WTC11 (cell line): ENCODE data around the gene MRPS15. TPM values are rescaled to one million over a fixed set of nuclear protein-coding genes. Genes with fewer than 3 reads are reported as not detected.

Experiments
- ATAC-seq: fragments of 200-7000 bp; cut with Tn5 transposase; 2 replicates; pipeline ENCODE4 v1.10.0; 2021; ENCODE audit warnings: mild to moderate bottlenecking, moderate library complexity
- Bru-seq: library from RNA; stranded (reverse); fragments of 400-500 nt; gene quantifications from one replicate; lab custom pipeline; 2021; lab: Mats Ljungman, UMichigan
- CTCF ChIA-PET: fragments of 300-600 bp; sonication (Branson Sonifier 250); formaldehyde crosslinking; loops from one replicate; lab custom pipeline; 2021; ENCODE audit warnings: antibody characterized with exemption; lab: Charles Lee
- POLR2A ChIA-PET: fragments of 350-600 bp; sonication (Branson Sonifier 250); formaldehyde crosslinking; loops from one replicate; lab custom pipeline; 2021; ENCODE audit warnings: antibody characterized with exemption; lab: Charles Lee
- DNase-seq: peaks from one replicate; pipeline ENCODE4 v3.0.0; 2021; ENCODE audit warnings: low spot score
- H3K27ac Mint-ChIP-seq: 2 replicates; pipeline ENCODE4 v1.8.0; 2021; ENCODE audit warnings: mixed read lengths
- H3K27me3 Mint-ChIP-seq: 2 replicates; pipeline ENCODE4 v1.8.0; 2021; ENCODE audit warnings: low read depth, mild to moderate bottlenecking, moderate library complexity, mixed read lengths
- H3K36me3 Mint-ChIP-seq: 2 replicates; pipeline ENCODE4 v1.8.0; 2021; ENCODE audit warnings: mixed read lengths
- H3K4me1 Mint-ChIP-seq: 2 replicates; pipeline ENCODE4 v1.8.0; 2022; ENCODE audit warnings: mixed read lengths
- H3K4me3 Mint-ChIP-seq: 2 replicates; pipeline ENCODE4 v1.8.0; 2021; ENCODE audit warnings: mild to moderate bottlenecking, moderate library complexity, mixed read lengths
- H3K9me3 Mint-ChIP-seq: 2 replicates; pipeline ENCODE4 v1.8.0; 2021; ENCODE audit warnings: mixed read lengths
- ATF3 ChIP-seq: sonication (generic); formaldehyde crosslinking; conservative IDR thresholded peaks from 2 replicates; pipeline ENCODE4 v1.8.1; 2022; ENCODE audit warnings: mild to moderate bottlenecking, missing genetic modification reagents
- CBFB ChIP-seq: sonication (generic); formaldehyde crosslinking; IDR thresholded peaks from 2 replicates; pipeline ENCODE4 v1.8.1; 2022; ENCODE audit warnings: mild to moderate bottlenecking, low read depth, missing genetic modification reagents
- CREB1 ChIP-seq: sonication (generic); formaldehyde crosslinking; IDR thresholded peaks from 2 replicates; pipeline ENCODE4 v1.8.0; 2023; ENCODE audit warnings: mild to moderate bottlenecking, missing genetic modification reagents
- CREM ChIP-seq: sonication (generic); formaldehyde crosslinking; IDR thresholded peaks from 2 replicates; pipeline ENCODE4 v1.8.1; 2022; ENCODE audit warnings: mild to moderate bottlenecking, missing genetic modification reagents, moderate library complexity
- ELF4 ChIP-seq: sonication (generic); formaldehyde crosslinking; IDR thresholded peaks from 2 replicates; pipeline ENCODE4 v1.8.1; 2022; ENCODE audit warnings: low read depth, mild to moderate bottlenecking, moderate library complexity, missing genetic modification reagents
- EMX1 ChIP-seq: fragments of 250-450 bp; sonication (Bioruptor Pico); IDR thresholded peaks from 2 replicates; pipeline ENCODE4 v1.8.0; 2021; ENCODE audit warnings: mild to moderate bottlenecking
- ESRRA ChIP-seq: sonication (generic); formaldehyde crosslinking; IDR thresholded peaks from 2 replicates; pipeline ENCODE4 v1.8.1; 2022; ENCODE audit warnings: mild to moderate bottlenecking, missing genetic modification reagents, borderline replicate concordance
- ETV6 ChIP-seq: sonication (generic); formaldehyde crosslinking; IDR thresholded peaks from 2 replicates; pipeline ENCODE4 v1.8.1; 2022; ENCODE audit warnings: mild to moderate bottlenecking, missing genetic modification reagents
- FOXK1 ChIP-seq: sonication (generic); formaldehyde crosslinking; IDR thresholded peaks from 2 replicates; pipeline ENCODE4 v1.8.0; 2022; ENCODE audit warnings: mild to moderate bottlenecking, moderate library complexity, missing genetic modification reagents
- GABPB1 ChIP-seq: sonication (generic); formaldehyde crosslinking; IDR thresholded peaks from 2 replicates; pipeline ENCODE4 v1.8.1; 2023; ENCODE audit warnings: mild to moderate bottlenecking, missing genetic modification reagents
- GRHL2 ChIP-seq: fragments of 250-450 bp; sonication (Bioruptor Pico); IDR thresholded peaks from 2 replicates; pipeline ENCODE4 v1.8.0; 2022; ENCODE audit warnings: mild to moderate bottlenecking, moderate library complexity; ENCODE audit not compliant: insufficient replicate concordance, severe bottlenecking
- HMGXB4 ChIP-seq: sonication (generic); formaldehyde crosslinking; IDR thresholded peaks from 2 replicates; pipeline ENCODE4 v1.8.1; 2023; ENCODE audit warnings: mild to moderate bottlenecking, moderate library complexity, missing genetic modification reagents
- IRF1 ChIP-seq: sonication (generic); formaldehyde crosslinking; IDR thresholded peaks from 2 replicates; pipeline ENCODE4 v1.8.0; 2023; ENCODE audit warnings: missing genetic modification reagents
- MAX ChIP-seq: sonication (generic); formaldehyde crosslinking; IDR thresholded peaks from 2 replicates; pipeline ENCODE4 v1.8.0; 2022; ENCODE audit warnings: mild to moderate bottlenecking, missing genetic modification reagents
- MXD4 ChIP-seq: fragments of 250-450 bp; sonication (Bioruptor Pico); IDR thresholded peaks from 2 replicates; pipeline ENCODE4 v1.8.0; 2021; ENCODE audit warnings: mild to moderate bottlenecking, moderate library complexity, borderline replicate concordance
- MYBL2 ChIP-seq: sonication (generic); formaldehyde crosslinking; IDR thresholded peaks from 2 replicates; pipeline ENCODE4 v1.8.1; 2023; ENCODE audit warnings: mild to moderate bottlenecking, moderate library complexity, missing genetic modification reagents
- PREB ChIP-seq: sonication (generic); formaldehyde crosslinking; IDR thresholded peaks from 2 replicates; pipeline ENCODE4 v1.8.1; 2022; ENCODE audit warnings: mild to moderate bottlenecking, missing genetic modification reagents, moderate library complexity, borderline replicate concordance
- SMAD4 ChIP-seq: sonication (generic); formaldehyde crosslinking; IDR thresholded peaks from 2 replicates; pipeline ENCODE4 v1.8.0; 2022; ENCODE audit warnings: mild to moderate bottlenecking, missing genetic modification reagents
- SOX15 ChIP-seq: fragments of 250-450 bp; sonication (Bioruptor Pico); IDR thresholded peaks from 2 replicates; pipeline ENCODE4 v1.9.0; 2021; ENCODE audit warnings: mild to moderate bottlenecking
- SP1 ChIP-seq: sonication (generic); formaldehyde crosslinking; conservative IDR thresholded peaks from 2 replicates; pipeline ENCODE4 v1.8.1; 2022; ENCODE audit warnings: missing genetic modification reagents
- TEAD1 ChIP-seq: sonication (generic); formaldehyde crosslinking; IDR thresholded peaks from 2 replicates; pipeline ENCODE4 v1.8.0; 2022; ENCODE audit warnings: mild to moderate bottlenecking, missing genetic modification reagents
- TEAD4 ChIP-seq: sonication (generic); formaldehyde crosslinking; IDR thresholded peaks from 2 replicates; pipeline ENCODE4 v1.8.0; 2022; ENCODE audit warnings: mild to moderate bottlenecking, missing genetic modification reagents
- USF2 ChIP-seq: sonication (generic); formaldehyde crosslinking; IDR thresholded peaks from 2 replicates; pipeline ENCODE4 v1.8.1; 2023; ENCODE audit warnings: mild to moderate bottlenecking, missing genetic modification reagents, moderate library complexity
- ZBTB21 ChIP-seq: sonication (generic); formaldehyde crosslinking; IDR thresholded peaks from 2 replicates; pipeline ENCODE4 v1.8.1; 2023; ENCODE audit warnings: mild to moderate bottlenecking, missing genetic modification reagents, borderline replicate concordance
- ZNF512 ChIP-seq: sonication (generic); formaldehyde crosslinking; IDR thresholded peaks from 2 replicates; pipeline ENCODE4 v1.8.1; 2022; ENCODE audit warnings: missing genetic modification reagents, borderline replicate concordance
- ZSCAN18 ChIP-seq: fragments of 250-450 bp; sonication (Bioruptor Pico); IDR thresholded peaks from 2 replicates; pipeline ENCODE4 v2.1.2; 2022; ENCODE audit warnings: mild to moderate bottlenecking, moderate library complexity
- long read RNA-seq, 3 experiments: library from RNA in 1 of 3; library from capped mRNA in 1 of 3; library from polyadenylated mRNA in 1 of 3; unstranded in 2 of 3; stranded (forward) in 1 of 3; transcript quantifications; one replicate each; pipeline ENCODE4 v2.0.0, GENCODE V29; 2021
- total RNA-seq: library from RNA; stranded (reverse); gene quantifications from 3 replicates; pipeline ENCODE4 v1.2.3, GENCODE V29; 2021

Gene MRPS15
- total RNA-seq (100.0 to 113 TPM (median 104 TPM) in 3 replicates), Bru-seq, nascent RNA (percentile 85 among the genes with signal in this experiment)
- long read RNA-seq, experiment 1, transcript MRPS15-201 (8 exons, 1,006 nt), result major isoform, 188 of 207 reads
- long read RNA-seq, experiment 1, partial matches to known transcripts, result 4 of 207 reads
- long read RNA-seq, experiment 1, other reads (novel, unspliced or antisense), result 13 of 207 reads
- long read RNA-seq, experiment 2, transcript MRPS15-201 (8 exons, 1,006 nt), result major isoform, 153 of 181 reads
- long read RNA-seq, experiment 2, partial matches to known transcripts, result 8 of 181 reads
- long read RNA-seq, experiment 2, other reads (novel, unspliced or antisense), result 14 of 181 reads
- long read RNA-seq, experiment 3, transcript MRPS15-201 (8 exons, 1,006 nt), result major isoform, 359 of 380 reads
- long read RNA-seq, experiment 3, partial matches to known transcripts, result 1 of 380 reads
- long read RNA-seq, experiment 3, other reads (novel, unspliced or antisense), result 20 of 380 reads

- peak; percentile 86 for ATAC-seq
- Mint-ChIP-seq H3K9me3 (no peaks in the 10 kb centered on the region), H3K4me1 (peaks cover 16% of the 10 kb centered on the region), H3K36me3 (peaks cover 24% of the 10 kb centered on the region), H3K4me3 (peak within 1 kb of the TSS; percentile 94), H3K27me3 (peaks cover 45% of the 10 kb centered on the region), H3K27ac (peak within 1 kb of the TSS; percentile 95)
- POLR2A ChIA-PET, result interaction anchor here (0.5 to 1.9 kb wide), 6 partner anchors 14 to 78 kb away, joined by 3 to 16 read pairs (median 4); partner anchors contain the start of genes CSF3R, OSCP1 and STK40
- DNase-seq, result peak; percentile 93
- CTCF ChIA-PET, result interaction anchor here (0.5 to 3.3 kb wide), 9 partner anchors 13 to 276 kb away, joined by 3 to 15 read pairs (median 4); partner anchors contain the start of gene OSCP1
- TF ChIP-seq ZNF512 (CRISPR knock-in tag), result 0 out of 2 replicates have a peak, but pooled peaks have one; percentile 13
- peak; percentile 86 for TF ChIP-seq HMGXB4 (CRISPR knock-in tag)
- no peak for TF ChIP-seq MXD4
- TF ChIP-seq USF2 (CRISPR knock-in tag), result peak; percentile 78
- no peak for TF ChIP-seq PREB (CRISPR knock-in tag)
- no peak for TF ChIP-seq GRHL2 (CRISPR knock-in tag)
- TF ChIP-seq TEAD1 (CRISPR knock-in tag), result peak; percentile 35
- TF ChIP-seq TEAD4 (CRISPR knock-in tag), result peak; percentile 70; the same call in 1 of the 2 replicates
- peak; percentile 95 for TF ChIP-seq SP1 (CRISPR knock-in tag)
- TF ChIP-seq CREM, result peak; percentile 91
- TF ChIP-seq ZBTB21 (CRISPR knock-in tag), result no peak
- 0 out of 2 replicates have a peak, but pooled peaks have one; percentile 50 for TF ChIP-seq ELF4
- TF ChIP-seq FOXK1 (CRISPR knock-in tag), result peak; percentile 79; the same call in 1 of the 2 replicates
- TF ChIP-seq IRF1 (CRISPR knock-in tag), result 0 out of 2 replicates have a peak, but pooled peaks have one; percentile 10
- TF ChIP-seq GABPB1 (CRISPR knock-in tag), result peak; percentile 96
- TF ChIP-seq MAX, result peak; percentile 77
- TF ChIP-seq EMX1 (CRISPR knock-in tag), result no peak
- TF ChIP-seq SOX15, result no peak
- TF ChIP-seq SMAD4 (CRISPR knock-in tag), result 0 out of 2 replicates have a peak, but pooled peaks have one; percentile 7
- 0 out of 2 replicates have a peak, but pooled peaks have one; percentile 32 for TF ChIP-seq ETV6 (CRISPR knock-in tag)
- TF ChIP-seq CBFB, result no peak
- peak; percentile 51; the same call in 1 of the 2 replicates for TF ChIP-seq ESRRA (CRISPR knock-in tag)
- peak; percentile 78; the same call in 1 of the 2 replicates for TF ChIP-seq MYBL2 (CRISPR knock-in tag)
- no peak for TF ChIP-seq ZSCAN18 (CRISPR knock-in tag)
- TF ChIP-seq CREB1 (CRISPR knock-in tag), result peak; percentile 50; the same call in 1 of the 2 replicates
- TF ChIP-seq ATF3 (CRISPR knock-in tag), result peak; percentile 92; the same call in 1 of the 2 replicates
These were observed at the start of gene MRPS15 for GRCh38 chr1:36463803-36464604. Gene MRPS15 (minus strand): TSS chr1:36464384. CDS start chr1:36464275, 109 bp downstream.
